Hematopoietic multipotent progenitor cell treated with erythropoietin and hydrocortisone succinate and interleukin-3 and kit ligand, for 4 days (in vitro differentiated cells): ENCODE results near the gene ZBTB48.

Source experiments
- DNase-seq: peaks from one replicate; pipeline ENCODE4 v3.0.0-alpha.2; 2015

The ZBTB48 gene

DNA sequence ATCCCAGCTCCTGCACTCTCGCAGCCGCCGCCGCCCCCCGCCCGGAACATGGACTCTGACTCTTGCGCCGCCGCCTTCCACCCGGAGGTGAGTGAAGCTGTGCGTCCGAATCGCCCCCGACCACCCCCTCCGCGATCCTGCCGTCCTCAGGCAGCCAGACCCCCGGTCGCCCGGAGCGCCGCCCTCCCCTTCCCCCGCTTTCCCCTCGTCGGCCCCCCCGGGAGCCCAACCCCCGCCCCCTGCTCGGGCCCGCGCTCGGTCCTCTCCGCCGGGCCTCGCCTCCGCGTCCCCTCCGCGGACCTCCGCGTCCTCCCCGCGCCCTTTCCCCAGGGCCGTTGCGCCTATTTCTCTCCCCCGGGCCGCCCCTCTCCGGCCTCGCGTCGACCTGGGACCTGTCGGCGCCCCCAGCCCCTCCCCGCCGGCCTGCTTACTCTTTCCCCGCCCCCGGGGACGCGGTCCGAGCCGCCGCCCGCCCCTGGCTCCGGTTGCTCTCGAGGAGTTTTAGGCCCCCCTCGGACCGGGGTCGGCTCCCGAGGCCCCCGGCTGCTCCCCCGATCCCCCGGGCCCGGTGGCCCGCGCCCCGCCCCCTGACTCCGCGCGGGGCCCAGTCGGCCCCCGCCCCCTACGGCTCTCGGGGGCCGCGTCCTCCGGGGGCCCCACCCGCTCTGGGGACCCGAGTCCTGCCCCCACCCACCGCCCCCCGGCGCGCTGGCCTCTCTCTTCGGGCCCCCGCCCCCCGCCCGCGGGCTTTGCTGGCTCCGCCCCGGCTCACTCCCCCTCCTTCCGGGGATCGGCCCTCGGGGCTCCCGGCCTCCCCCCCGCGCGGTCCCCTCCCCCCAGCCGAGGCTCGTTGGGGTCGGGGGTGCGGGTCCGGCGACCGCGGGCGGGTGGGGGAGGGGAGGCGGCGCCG, 34.5 kb downstream of the ZBTB48 start:
- DNase-seq, result peak; percentile 67

DNA sequence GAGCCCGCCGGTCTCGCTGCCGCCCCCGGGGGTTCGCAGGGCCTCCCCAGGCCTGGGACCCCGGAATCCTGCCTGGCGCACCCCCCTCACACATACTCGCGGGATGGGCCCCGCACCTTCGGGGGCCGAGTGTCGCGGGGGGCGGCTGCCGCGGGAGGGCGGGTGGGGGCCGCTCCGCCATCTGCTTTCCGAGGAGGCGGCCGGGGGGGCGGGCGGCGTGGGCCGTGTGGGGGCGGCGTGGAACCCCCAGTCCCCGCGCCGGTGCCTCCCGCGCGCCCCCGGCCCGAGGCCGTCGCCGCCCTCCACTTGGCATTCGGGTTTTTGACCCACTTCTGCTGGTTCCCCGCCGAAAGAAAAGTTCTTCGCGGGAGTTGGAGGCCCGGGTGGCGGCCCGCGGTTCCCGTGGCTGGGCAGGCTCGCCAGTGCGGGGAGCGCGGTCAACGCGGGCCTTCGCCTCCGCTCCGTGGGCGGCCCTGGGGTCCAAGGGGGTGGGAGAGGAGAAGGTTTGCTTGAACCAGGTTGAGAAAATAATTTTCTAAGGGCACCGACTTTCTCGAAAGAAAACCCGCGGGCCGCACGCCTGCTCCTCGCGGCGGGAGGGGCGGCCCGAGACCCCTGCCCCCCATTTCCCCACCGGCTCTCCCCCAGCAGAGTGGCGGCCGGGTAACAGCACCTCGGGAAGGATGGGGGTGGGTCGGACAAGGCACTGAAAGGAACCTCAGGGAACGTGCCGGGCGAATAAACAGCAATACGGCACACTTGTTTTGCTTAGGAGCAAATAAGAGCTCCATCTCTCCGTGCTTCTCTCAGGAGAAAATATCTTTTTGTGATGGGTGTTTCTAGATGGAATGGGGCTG, 35.4 kb downstream of the ZBTB48 start:
- peak; percentile 32 for DNase-seq

DNA sequence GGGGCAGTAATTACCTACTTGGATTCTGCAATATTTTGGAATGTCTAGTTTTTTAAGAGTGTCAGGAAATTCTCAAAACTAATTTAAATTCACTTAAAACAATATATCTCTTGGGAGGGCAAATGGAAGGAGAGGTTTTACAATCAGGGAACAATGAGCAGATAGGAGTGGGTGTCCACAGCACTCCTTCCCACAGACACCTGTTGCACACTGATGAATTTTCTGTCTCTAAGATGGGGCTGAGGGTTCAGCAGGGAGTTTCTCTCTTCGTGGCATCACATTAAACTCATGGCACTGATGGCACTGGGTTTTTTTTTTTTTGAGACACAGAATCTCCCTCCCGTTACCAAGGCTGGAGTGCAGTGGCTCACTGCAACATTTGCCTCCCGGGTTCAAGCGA, 39.3 kb downstream of the ZBTB48 start:
- no peak for DNase-seq

DNA sequence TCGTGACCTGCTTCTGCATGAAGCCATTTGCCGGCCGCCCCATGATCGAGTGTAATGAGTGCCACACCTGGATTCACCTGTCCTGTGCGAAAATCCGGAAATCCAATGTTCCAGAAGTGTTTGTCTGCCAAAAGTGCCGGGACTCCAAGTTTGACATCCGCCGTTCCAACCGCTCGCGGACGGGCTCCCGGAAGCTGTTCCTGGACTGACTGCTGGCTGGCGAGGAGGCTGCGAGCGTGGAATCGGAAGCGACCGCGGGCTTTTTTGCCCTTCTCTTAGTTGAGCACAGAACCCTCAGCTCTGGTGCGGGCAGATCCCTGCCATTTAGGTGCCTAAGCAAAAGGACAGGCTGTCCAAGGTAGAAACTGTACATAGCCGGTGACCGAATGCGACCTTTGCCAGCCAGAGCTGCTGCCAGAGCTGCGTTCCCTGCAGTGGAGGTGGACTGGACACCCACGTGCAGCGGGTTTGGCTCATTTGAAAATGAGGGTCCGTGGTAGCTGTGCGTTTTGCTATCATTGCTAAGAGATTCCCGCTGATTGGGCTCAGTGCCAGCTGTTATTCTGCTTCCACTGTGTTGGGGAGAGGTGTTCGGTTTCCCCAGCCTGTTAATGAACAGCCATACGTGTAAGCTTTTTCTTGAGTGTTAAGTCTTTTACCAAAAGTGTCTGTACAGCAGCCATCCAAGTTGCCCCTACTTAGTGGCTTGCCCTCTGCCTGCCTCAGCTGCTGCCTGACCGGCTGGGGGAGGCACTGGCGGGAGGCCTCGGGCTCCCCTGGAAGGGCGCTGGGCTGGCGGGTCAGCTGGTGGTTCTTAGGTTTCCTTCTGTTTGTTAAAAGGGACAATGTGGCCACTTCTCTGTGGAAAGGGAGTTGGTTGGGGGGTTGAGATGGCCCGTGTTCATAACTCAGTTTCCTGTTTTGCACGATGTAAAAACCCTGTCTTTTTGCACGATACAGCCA, 41.9 kb downstream of the ZBTB48 start:
- no peak for DNase-seq

DNA sequence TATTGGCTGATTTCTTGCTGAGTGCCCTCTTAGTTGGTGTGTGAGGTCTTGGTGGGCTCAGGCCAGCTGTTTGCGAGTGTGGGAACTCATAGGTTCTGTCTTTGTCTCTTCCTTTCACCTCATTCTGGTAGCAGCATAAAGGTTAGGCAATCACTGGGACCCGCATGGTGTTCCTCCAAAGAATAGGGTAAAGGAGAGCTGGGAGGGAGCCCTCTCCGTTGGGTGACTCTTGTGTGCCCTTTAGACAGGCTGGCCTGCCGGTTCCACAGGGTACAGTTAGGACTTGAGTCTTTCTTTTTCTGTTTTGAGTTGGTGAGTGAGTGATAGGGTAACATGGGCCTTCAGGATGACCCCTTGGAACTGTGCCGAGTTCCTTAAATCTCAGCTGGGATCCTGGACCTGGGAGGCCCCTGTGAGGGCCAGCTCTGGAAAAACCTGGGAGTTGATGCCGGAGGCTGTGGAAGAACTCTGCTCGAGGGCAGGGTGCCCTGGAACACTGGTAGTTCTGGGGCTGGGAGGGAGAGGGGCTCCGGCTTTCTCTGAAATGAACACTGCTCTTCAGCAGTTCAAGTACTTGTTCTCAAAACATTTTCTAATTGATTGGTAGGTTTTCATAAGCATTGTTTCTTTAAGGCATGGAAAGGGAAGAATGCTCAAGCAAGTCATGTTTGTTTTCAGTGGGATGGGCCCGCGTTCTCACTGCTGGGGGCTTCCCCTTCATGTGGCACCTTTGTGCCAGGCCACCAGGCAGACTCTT, 42.8 kb downstream of the ZBTB48 start:
- DNase-seq, result no peak

DNA sequence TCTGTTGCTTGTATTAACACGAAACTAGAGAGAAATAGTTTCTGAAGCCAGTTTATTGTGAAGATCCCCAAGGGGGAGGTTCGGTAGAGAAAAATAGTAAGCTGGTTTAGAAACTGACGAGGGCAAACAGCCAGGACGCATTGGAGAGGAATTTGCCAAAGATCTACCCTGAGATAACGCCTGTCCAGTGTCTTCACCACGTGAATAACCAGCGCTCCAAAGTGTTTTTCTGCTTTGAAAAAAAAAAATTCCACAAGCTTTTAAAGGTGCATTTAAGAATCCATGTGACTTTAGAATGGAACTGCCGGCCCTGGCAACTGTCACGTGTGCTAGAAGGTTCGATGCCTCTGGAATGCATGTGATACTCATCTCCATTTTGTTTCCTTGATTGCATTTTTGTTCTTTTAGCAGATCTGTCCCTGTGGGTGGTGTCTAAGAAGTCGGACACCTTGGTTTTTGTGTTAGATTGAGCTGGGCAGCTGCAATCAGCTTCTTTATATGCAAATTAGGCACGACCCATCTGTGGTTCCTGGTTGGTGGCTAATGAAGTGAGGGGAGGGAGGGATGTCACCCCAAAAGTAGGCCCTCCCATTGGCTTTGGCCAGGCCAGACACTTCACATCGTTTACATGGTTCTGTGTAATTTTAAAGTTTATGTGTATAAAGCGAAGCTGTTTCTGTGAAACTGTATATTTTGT, 43.6 kb downstream of the ZBTB48 start:
- DNase-seq, result no peak

DNA sequence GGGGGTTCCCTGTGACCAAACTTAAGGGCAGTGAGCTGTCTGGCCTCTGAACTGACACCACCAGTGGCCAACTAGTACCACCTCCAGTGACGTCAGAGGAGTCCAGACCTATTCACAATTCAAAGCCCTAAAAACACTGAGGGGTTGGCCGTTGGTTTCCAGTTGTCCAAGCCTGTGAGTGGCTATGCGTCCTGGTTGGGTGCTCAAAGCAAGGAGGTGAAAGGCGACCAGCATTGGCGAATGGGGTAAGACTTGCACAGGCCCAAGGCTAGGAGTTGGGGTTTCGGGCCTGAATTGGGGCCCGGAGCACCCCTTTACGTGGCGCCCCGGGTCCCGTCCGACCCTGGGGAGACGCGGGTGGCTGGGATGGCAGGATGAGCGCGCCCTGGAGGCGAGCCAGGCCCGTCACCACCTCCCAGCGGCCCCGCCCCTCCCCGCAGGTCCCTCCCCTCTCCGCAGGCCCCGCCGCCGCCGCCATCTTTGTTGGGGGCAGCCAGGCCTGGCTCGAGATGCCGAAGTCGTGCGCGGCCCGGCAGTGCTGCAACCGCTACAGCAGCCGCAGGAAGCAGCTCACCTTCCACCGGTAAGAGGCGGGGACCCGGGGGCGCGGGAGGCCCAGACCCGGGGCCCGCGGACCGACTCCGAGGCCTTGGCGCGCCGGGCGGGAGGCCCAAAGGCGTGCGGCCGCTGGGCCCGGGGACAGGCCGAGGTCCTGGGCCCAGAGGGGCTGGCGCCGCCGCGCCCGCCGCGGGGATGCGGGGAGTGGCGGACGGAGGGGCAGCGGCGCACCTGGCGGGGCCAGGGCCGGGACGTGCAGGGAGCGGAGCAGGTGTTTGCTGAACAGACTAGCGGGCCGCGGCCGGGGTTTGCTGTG, 45.2 kb downstream of the ZBTB48 start, which contains the start of gene THAP3:
Gene THAP3, plus strand, starts transcription at position 159 of the 874 bp plus-strand sequence. Its CDS starts 351 bp downstream, at position 510.
- peak; percentile 93 for DNase-seq

DNA sequence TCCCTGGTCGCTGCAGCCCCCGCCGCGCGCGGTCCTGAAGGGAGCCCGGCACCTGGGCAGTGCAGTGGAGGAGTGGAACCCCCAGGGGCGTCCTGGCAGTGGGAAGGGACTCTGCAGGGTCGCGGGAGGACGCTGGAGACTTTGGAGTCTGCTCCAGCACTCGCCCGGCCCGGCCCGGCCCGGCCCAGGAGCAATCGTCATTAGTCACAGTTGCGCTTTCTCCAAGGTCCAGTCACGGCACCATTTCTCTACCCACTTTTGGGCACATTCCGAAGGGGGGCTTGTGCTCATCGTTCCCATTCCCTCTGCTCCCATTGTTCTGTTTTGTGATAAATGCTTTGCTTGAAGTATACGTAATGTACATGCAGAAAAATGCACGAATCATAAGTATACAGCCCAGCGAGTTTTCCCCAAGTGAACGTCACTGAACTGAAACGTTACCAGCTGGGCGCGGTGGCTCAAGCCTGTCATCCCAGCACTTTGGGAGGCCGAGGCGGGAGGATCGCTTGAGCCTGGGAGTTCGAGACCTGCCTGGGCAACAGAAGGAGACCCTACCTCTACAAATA, 45.9 kb downstream of the ZBTB48 start:
- DNase-seq, result peak; percentile 50

DNA sequence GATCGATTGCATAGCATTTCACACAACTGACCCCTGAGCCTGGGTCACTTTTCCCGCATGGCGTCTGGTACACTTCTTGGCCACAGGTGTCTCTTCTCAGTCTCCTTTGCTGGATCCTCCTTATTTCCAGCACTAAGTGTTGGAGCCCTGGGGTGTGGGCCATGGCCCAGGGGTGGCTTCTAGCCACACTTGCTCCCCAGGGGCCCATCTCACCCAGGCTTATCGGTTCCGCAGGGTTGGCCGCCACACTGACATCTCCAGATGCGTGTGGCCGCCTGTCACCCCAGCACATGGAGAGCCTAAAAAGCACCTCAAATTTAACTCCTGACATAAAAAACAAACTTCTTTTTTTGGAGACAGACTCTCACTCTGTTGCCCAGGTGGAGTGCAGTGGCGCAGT, 47.2 kb downstream of the ZBTB48 start:
- no peak for DNase-seq

DNA sequence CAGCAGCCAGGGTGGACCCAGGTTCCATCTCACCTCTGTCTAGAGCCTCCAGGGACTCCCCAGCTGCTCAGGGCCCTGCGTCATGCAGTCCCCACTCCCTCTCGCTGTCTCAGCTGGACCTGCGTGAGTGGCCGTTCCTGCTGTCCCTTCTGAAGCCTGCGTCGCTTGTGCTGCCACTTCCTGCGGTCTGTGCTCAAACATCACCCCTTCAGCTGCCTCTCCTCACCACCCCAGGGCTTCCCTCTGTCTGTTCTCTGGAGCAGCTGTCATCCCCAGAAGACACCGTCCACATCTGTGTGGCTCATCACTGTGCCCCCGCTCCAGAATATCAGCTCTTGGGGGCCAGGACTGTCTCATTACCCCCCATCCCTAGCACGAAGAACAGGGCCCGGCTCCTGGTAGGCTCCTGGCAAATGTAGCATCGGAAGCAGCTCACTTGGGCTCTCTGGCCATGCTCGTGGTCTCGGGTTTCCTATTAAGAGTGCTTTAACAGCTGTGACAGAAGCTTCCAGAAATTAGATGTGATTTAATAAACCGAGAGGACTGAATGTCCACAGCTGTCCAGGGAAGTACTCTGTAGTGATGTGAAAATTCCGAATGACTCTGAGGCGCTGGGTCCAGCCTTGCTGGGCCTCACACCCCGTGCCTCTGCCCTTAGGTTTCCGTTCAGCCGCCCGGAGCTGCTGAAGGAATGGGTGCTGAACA, 48.2 kb downstream of the ZBTB48 start:
- no peak for DNase-seq

DNA sequence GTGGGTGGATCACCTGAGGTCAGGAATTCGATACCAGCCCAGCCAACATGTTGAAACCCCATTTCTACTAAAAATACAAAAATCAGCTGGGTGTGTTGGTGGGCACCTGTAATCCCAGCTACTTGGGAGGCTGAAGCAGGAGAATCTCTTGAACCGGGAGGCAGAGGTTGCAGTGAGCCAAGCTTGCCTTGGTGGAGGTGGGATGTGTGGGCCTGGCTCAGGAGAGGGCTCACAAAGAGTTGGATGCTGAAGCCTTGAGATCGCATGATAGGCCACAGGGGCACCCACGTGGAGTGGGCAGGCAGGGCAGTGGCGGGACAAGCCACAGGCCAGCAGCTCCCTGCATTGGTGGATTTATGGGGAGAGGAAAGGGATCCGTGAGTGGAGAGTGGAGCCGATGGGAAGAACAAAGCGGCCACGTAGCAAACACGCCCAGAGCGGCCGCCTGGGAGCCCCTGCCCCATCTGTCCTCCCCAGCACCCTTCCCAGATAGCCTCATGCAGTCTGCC, 49.2 kb downstream of the ZBTB48 start:
- DNase-seq, result no peak

DNA sequence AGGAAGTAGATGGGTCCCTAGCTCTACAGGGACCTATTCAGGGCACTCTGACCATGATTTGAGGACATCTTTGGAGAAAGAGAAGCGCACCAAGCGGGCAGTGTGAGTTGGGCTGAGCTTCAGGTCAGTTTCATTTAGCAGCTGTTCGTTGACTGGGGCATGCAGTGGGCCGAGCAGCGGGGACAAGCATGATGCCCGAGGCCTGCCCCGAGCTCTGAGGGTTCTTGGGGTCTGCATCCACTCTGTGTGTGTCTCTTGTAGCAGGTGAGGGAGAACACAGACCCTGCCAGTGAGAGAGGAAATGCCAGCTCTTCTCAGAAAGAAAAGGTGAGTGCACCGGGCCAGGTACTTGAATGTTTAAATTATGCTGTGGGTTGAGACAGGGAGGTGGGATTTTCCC, 50.2 kb downstream of the ZBTB48 start:
- DNase-seq, result no peak

DNA sequence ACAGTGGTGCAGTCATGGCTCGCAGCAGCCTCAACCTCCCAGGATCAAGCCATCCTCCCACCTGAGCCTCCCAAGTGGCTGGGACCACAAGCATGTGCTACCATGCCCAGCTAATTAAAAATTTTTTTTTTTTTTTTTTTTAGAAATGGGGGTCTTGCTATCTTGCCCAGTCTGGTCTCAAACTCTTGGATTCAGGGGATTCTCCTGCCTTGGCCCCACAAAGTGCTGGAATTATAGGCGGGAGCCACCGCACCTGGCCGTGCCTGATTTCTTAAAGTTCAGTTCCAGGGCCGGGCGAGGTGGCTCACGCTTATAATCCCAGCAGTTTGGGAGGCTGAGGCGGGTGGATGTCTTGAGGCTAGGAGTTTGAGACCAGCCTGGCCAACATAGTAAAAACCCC, 51.3 kb downstream of the ZBTB48 start:
- DNase-seq, result no peak

DNA sequence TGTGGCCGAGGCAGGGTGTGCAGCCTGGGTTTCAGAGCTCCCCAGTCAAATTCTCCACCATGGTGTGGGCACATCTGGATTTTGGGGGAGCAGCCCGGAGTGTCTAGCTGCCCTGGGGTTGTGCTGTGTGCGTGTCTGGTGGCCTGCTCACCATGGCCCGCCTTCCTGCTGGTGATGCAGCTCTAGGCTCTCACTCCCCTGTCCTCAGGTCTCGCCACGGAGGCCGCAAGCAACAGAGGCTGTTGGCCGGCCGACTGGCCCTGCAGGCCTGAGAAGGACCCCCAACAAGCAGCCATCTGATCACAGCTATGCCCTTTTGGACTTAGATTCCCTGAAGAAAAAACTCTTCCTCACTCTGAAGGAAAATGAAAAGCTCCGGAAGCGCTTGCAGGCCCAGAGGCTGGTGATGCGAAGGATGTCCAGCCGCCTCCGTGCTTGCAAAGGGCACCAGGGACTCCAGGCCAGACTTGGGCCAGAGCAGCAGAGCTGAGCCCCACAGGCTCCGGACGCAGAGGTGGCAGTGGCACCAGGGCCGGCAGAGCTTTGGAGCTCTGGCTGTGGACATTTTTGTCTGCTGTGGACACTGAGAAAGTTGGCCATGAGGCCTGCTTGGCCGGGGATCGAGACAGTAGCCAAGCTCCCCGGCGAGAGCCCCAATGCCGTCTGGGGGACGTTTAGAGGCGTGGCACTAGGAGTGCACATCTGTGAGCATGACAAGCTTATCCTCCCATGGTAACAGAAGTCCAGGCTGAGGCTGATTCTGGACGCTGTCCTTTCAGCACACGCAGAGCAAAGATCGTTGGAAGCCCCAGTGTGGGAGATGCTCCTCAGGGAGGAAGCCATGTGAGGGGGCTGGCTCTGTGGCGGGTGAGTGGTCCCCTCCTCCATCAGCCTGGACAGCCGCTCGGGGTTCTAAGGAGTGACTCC, 53.1 kb downstream of the ZBTB48 start:
- DNase-seq, result no peak

DNA sequence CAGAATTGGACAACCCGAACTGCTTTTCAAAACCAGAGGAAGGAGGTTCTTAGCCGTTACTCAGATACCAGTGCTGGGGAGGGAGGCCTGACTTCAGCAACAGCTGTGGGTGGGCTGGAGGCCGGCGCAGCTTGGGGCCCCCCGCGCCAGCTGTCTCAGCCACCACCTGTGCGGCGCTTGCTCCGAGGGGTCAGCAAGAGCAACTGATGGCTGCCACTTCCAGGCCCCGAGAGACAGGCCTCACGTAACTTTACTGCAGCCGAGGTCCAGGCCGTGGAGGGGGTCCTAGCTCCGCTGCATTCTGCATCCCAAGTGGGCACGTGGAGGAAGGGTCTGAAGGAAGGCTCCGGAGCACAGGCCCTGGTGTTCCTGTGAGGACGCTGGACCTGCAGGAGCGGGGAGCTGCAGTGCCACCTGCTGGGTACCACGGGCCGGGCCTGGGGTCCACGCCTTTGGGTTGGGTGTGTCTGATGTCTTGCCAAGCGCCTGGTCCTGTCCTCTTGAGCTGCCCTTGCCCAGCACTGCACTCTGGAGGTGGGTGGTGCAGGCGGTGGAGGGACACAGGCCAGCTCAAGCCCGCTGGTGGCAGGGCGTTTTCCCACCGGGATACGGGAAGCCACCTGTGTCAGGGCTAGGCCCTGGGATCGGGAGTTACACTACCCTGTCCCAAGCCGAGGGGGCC, 54.7 kb downstream of the ZBTB48 start:
- peak; percentile 79 for DNase-seq

DNA sequence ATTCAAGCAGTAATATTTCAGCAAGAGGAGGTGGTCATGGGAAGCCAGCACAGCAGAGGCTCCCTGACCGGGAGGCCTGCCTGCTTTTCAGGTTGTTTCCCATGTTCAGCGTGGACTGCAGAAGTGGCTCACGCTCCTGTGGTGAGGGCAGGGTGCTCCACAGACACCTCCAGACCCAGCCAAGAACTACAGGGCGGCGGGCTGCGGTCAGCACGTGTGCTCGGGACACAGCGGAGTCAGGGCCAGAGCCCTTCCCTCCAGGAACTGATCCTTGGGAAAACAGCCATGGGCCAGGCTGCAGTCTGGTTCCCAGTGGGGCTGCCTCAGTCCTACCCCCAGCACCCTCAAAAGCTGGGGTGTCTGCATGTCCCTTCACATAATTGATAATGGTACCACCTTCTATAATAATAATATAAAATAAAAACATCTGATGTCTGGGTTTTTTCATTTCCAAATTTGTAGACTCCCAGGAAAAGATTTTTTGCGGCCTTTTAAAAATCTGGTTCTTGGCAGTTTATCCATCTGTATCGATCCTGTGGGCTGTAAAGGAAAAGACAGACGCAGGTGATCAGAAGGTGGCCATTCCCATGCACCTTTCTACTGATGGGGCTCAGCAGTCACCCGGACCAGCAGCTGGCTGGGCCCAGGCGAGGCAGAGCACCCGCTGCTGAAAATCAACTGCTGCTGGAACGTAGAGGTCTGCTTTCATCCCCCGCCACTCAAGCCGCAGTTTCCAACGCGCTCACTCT, 55.5 kb downstream of the ZBTB48 start:
- DNase-seq, result no peak
